HepG2 (cell line): ENCODE data around the gene PMM2. TPM values are rescaled to one million over a fixed set of nuclear protein-coding genes. Genes with fewer than 3 reads are reported as not detected.
A peak's percentile ranks its signal among the peaks of the same experiment; 100 is the strongest.

Source experiments
- CSRNP2 ChIP-seq: sonication (generic); formaldehyde crosslinking; conservative IDR thresholded peaks from 2 replicates; pipeline ENCODE4 v1.8.0; 2022; ENCODE audit warnings: low read depth, missing genetic modification reagents
- FOSL2 ChIP-seq: sonication (generic); formaldehyde crosslinking; IDR thresholded peaks from 2 replicates; pipeline ENCODE4 v1.4.0; 2020; ENCODE audit warnings: missing genetic modification reagents
- FOXP1 ChIP-seq, 2 experiments: fragments of 450-650 bp in 1 of 2; IDR thresholded peaks; 2 replicates each; pipeline ENCODE4 v1.6.1; 2017 to 2018; ENCODE audit warnings: antibody characterized with exemption in 1 of 2
- IKZF5 ChIP-seq: IDR thresholded peaks from 2 replicates; pipeline ENCODE4 v1.6.1; 2018; ENCODE audit warnings: missing genetic modification reagents, mild to moderate bottlenecking, missing compliant biosample characterization
- KMT2A ChIP-seq: sonication (generic); formaldehyde crosslinking; IDR thresholded peaks from 2 replicates; pipeline ENCODE4 v1.4.0; 2020; ENCODE audit warnings: missing genetic modification reagents
- NR1H2 ChIP-seq: sonication (generic); formaldehyde crosslinking; IDR thresholded peaks from 2 replicates; pipeline ENCODE4 v1.8.1; 2022; ENCODE audit warnings: low read depth, missing genetic modification reagents, borderline replicate concordance
- RNF2 ChIP-seq: fragments of 450-650 bp; conservative IDR thresholded peaks from 2 replicates; pipeline ENCODE4 v1.6.1; 2016; ENCODE audit warnings: low read depth
- SAP130 ChIP-seq: IDR thresholded peaks from 2 replicates; pipeline ENCODE4 v1.6.1; 2016; ENCODE audit warnings: low read depth
- SP5 ChIP-seq: IDR thresholded peaks from 2 replicates; pipeline ENCODE4 v1.6.1; 2016; ENCODE audit warnings: low read depth, borderline replicate concordance
- TCF7L2 ChIP-seq: IDR thresholded peaks from 2 replicates; pipeline ENCODE4 v1.6.1; 2011; ENCODE audit warnings: mild to moderate bottlenecking, low read depth, low read length, moderate library complexity
- TEF ChIP-seq: sonication (generic); formaldehyde crosslinking; IDR thresholded peaks from 2 replicates; pipeline ENCODE4 v1.5.0; 2020; ENCODE audit warnings: missing genetic modification reagents
- ZBTB14 ChIP-seq: sonication (generic); formaldehyde crosslinking; IDR thresholded peaks from 2 replicates; pipeline ENCODE4 v1.4.0; 2020; ENCODE audit warnings: missing genetic modification reagents
- ZNF180 ChIP-seq: sonication (generic); formaldehyde crosslinking; IDR thresholded peaks from 2 replicates; pipeline ENCODE4 v1.4.0; 2020; ENCODE audit warnings: low read depth, missing genetic modification reagents, borderline replicate concordance
- ZNF24 ChIP-seq: fragments of 450-650 bp; IDR thresholded peaks from 2 replicates; pipeline ENCODE4 v1.6.1; 2017; ENCODE audit warnings: antibody characterized with exemption, mild to moderate bottlenecking
- ZNF574 ChIP-seq: sonication (generic); formaldehyde crosslinking; IDR thresholded peaks from 2 replicates; pipeline ENCODE4 v1.4.0; 2020; ENCODE audit warnings: missing genetic modification reagents
- ZNF652 ChIP-seq: IDR thresholded peaks from 2 replicates; pipeline ENCODE4 v1.6.1; 2016; ENCODE audit warnings: low read depth, borderline replicate concordance
- ZNF672 ChIP-seq: sonication (generic); formaldehyde crosslinking; IDR thresholded peaks from 2 replicates; pipeline ENCODE4 v1.8.1; 2022; ENCODE audit warnings: missing genetic modification reagents
- ZNF7 ChIP-seq: IDR thresholded peaks from 2 replicates; pipeline ENCODE4 v1.6.1; 2016; ENCODE audit warnings: missing biosample characterization, missing genetic modification reagents
- ZNF790 ChIP-seq: sonication (generic); formaldehyde crosslinking; IDR thresholded peaks from 2 replicates; pipeline ENCODE4 v1.8.0; 2022; ENCODE audit warnings: missing genetic modification reagents, mild to moderate bottlenecking, borderline replicate concordance
- ZSCAN22 ChIP-seq: sonication (generic); formaldehyde crosslinking; IDR thresholded peaks from 2 replicates; pipeline ENCODE4 v1.4.0; 2020; ENCODE audit warnings: mild to moderate bottlenecking, missing genetic modification reagents
- polyA plus RNA-seq, 8 experiments: library from polyadenylated mRNA; depleted of rRNA in 3 of 8; stranded (reverse) in 7 of 8; unstranded in 1 of 8; fragments of >200 nt; fragmentation: Illumina TruSeq in 4 of 8; extraction: Trizol in 4 of 8; gene quantifications; 2 replicates each; pipeline versions ENCODE4 v1.2.1 to v1.2.3, GENCODE V29; 2011 to 2016; ENCODE audit warnings: low read depth in 4 of 8, missing spikeins in 1 of 8, mixed read lengths in 1 of 8; ENCODE audit not compliant: insufficient read depth in 1 of 8
- total RNA-seq, 5 experiments: library from RNA; depleted of rRNA; stranded (reverse); fragments of >200 nt; fragmentation: Illumina TruSeq; extraction: Trizol; gene quantifications; 2 replicates each; pipeline ENCODE4 v1.2.3, GENCODE V29; 2016; ENCODE audit warnings: low read depth in 1 of 5

The PMM2 gene
- total and polyA plus RNA-seq, 2 of the 13 experiments (the other 11 are each of a cell fraction or from before 2014, with no cell fraction given): 52.2 to 93.7 TPM

- no peak for TF ChIP-seq ZNF180 (CRISPR knock-in tag)
- TF ChIP-seq FOSL2 (CRISPR knock-in tag): peak; percentile 79
- peak; percentile 36; the same call in 1 of the 2 replicates for TF ChIP-seq ZNF790 (CRISPR knock-in tag)
- TF ChIP-seq ZNF672 (CRISPR knock-in tag): peak; percentile 98
- TF ChIP-seq CSRNP2 (CRISPR knock-in tag): peak; percentile 87; the same call in 1 of the 2 replicates
- peak; percentile 100 for TF ChIP-seq SP5
- peak; percentile 86; the same call in 1 of the 2 replicates for TF ChIP-seq ZSCAN22 (CRISPR knock-in tag)
- TF ChIP-seq NR1H2 (CRISPR knock-in tag): peak; percentile 56; the same call in 1 of the 2 replicates
- peak; percentile 95 for TF ChIP-seq ZNF574 (CRISPR knock-in tag)
- TF ChIP-seq RNF2: peak; percentile 50
- TF ChIP-seq ZNF652 (CRISPR knock-in tag): peak; percentile 27; the same call in 1 of the 2 replicates
- peak; percentile 8; the same call in 1 of the 2 replicates for TF ChIP-seq ZNF24
- peak; percentile 96 for TF ChIP-seq FOXP1 (IDR thresholded peaks at IDR 0.05)
- TF ChIP-seq FOXP1 (CRISPR knock-in tag; IDR thresholded peaks at IDR 0.05): peak; percentile 99
- TF ChIP-seq KMT2A (CRISPR knock-in tag): peak; percentile 83
- peak; percentile 36; the same call in 1 of the 2 replicates for TF ChIP-seq ZNF7 (CRISPR knock-in tag)
- 0 out of 2 replicates have a peak, but pooled peaks have one; percentile 30 for TF ChIP-seq TEF
- TF ChIP-seq TCF7L2: no peak
- peak; percentile 100 for TF ChIP-seq SAP130
- peak; percentile 100 for TF ChIP-seq IKZF5
- no peak; the same call in 1 of the 2 replicates for TF ChIP-seq ZBTB14 (CRISPR knock-in tag)
Measured at GRCh38 chr16:8863594-8864424, 66.2 kb downstream of the PMM2 start (continued).
